Endodermal cell (in vitro differentiated cells): ENCODE results near the gene IRF7. TPM values are rescaled to one million over a fixed set of nuclear protein-coding genes. Genes with fewer than 3 reads are reported as not detected.

Experiments
- DNase-seq: peaks from one replicate; pipeline ENCODE4 v3.0.0-alpha.2; 2017
- H3K27ac ChIP-seq: 2 replicates; pipeline ENCODE4 v1.5.1; 2013; ENCODE audit warnings: mild to moderate bottlenecking, low read depth, low read length, moderate library complexity
- H3K27me3 ChIP-seq: 2 replicates; pipeline ENCODE4 v1.6.1; 2013; ENCODE audit warnings: mild to moderate bottlenecking, low read length, moderate library complexity; ENCODE audit not compliant: insufficient read depth, control insufficient read depth, poor library complexity, severe bottlenecking
- H3K36me3 ChIP-seq: 2 replicates; pipeline ENCODE4 v1.7.0; 2013; ENCODE audit warnings: mild to moderate bottlenecking, low read length, moderate library complexity; ENCODE audit not compliant: control insufficient read depth, insufficient read depth
- H3K4me1 ChIP-seq: one replicate; pipeline ENCODE4 v1.7.0; 2013; ENCODE audit warnings: low read length; ENCODE audit not compliant: control insufficient read depth, insufficient read depth
- H3K4me3 ChIP-seq: 2 replicates; pipeline ENCODE4 v1.5.1; 2013; ENCODE audit warnings: mild to moderate bottlenecking, low read length, moderate library complexity
- H3K9ac ChIP-seq: 2 replicates; pipeline ENCODE4 v1.6.1; 2013; ENCODE audit warnings: mild to moderate bottlenecking, low read length, moderate library complexity; ENCODE audit not compliant: poor library complexity, severe bottlenecking; ENCODE audit errors: extremely low read depth
- H3K9me3 ChIP-seq: 2 replicates; pipeline ENCODE4 v1.6.1; 2013; ENCODE audit warnings: mild to moderate bottlenecking, low read length, moderate library complexity; ENCODE audit not compliant: control insufficient read depth
- H3K27ac Mint-ChIP-seq: 2 replicates; pipeline ENCODE4 v1.8.0; 2020; ENCODE audit warnings: mixed read lengths
- H3K27me3 Mint-ChIP-seq: 2 replicates; pipeline ENCODE4 v1.8.0; 2021; ENCODE audit warnings: mild to moderate bottlenecking, mixed read lengths; ENCODE audit not compliant: insufficient read depth
- H3K36me3 Mint-ChIP-seq: 2 replicates; pipeline ENCODE4 v1.8.0; 2020; ENCODE audit warnings: low read depth, mixed read lengths
- H3K4me1 Mint-ChIP-seq: 2 replicates; pipeline ENCODE4 v1.8.0; 2020; ENCODE audit warnings: mixed read lengths
- H3K4me3 Mint-ChIP-seq: 2 replicates; pipeline ENCODE4 v1.8.0; 2020; ENCODE audit warnings: mild to moderate bottlenecking, moderate library complexity, mixed read lengths
- H3K9me3 Mint-ChIP-seq: 2 replicates; pipeline ENCODE4 v1.8.0; 2020; ENCODE audit warnings: mild to moderate bottlenecking, mixed read lengths
- WGBS, 2 experiments: methylation state at CpG; one replicate each; pipeline versions ENCODE4 v1.1.5 to v1.1.7; 2013; ENCODE audit warnings: missing lambda C conversion rate in 2 of 2, mixed read lengths in 1 of 2; ENCODE audit not compliant: insufficient coverage in 1 of 2, insufficient read length in 1 of 2; 5-methylcytosine and 5-hydroxymethylcytosine counted together
- total RNA-seq, 2 donors: library from RNA; stranded (reverse); fragmentation: NEBNext Ultra II Directional in 1 of 2; extraction: Animal tissue kit (Norgen Biotek cat#: 25700) in 1 of 2; gene quantifications; 2 replicates in 1 of 2; 3 replicates in 1 of 2; pipeline ENCODE4 v1.2.1, GENCODE V29; 2021
- TF ChIP-seq, protein P1 (sequence below): fragments of 200-600 bp; sonication (generic); conservative IDR thresholded peaks from 2 replicates; pipeline ENCODE4 v1.5.0; 2021; ENCODE audit warnings: antibody characterized with exemption, mild to moderate bottlenecking

Gene IRF7
- total RNA-seq, 2 donors from 2014 or later, result 9.3 to 16.8 TPM

DNA sequence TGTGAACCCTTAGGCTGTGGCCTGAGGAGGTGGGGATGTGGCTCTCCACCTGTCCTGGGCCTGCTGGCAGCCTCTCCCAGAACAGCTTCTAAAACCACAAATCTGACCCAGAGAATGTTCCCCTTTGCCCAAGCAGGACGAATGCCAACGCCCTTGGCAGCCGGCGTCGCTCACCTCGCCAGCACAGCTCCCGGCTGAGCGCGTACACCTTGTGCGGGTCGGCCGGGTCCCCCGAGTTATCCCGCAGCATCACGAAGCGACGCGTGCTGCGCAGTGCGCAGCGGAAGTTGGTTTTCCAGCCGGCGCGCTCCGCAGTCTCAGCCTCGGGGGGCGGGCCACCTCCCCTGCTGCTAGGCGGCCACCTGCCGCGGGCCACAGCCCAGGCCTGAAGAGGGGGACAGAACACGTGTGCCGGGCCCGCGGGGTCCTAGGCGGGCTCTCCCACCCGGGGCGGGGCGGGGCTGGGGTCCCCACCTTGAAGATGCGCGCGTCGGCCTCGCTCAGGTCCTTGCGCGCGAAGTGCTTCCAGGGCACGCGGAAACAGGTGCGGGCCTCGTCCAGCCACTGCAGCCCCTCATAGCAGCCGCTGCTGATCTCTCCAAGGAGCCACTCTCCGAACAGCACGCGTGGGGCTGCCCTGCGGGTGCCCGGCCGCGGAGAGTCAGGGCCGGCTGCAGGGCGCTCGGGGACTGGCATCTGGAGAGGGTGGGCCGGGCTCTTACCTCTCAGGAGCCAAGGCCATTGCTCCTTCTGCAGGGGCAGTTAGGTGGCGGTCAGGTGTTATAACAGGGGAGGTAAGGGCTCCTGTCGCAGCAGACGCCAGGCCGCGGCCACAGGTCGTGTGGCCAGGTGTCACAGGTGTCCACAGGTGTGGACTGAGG is 887 bp downstream of the IRF7 start:
- H3K4me1 Mint-ChIP-seq, result no peaks in the 10 kb centered on the region
- H3K36me3 Mint-ChIP-seq, result peaks cover 11% of the 10 kb centered on the region
- H3K4me1 ChIP-seq, result no peaks in the 10 kb centered on the region
- TF ChIP-seq, protein P1, sequence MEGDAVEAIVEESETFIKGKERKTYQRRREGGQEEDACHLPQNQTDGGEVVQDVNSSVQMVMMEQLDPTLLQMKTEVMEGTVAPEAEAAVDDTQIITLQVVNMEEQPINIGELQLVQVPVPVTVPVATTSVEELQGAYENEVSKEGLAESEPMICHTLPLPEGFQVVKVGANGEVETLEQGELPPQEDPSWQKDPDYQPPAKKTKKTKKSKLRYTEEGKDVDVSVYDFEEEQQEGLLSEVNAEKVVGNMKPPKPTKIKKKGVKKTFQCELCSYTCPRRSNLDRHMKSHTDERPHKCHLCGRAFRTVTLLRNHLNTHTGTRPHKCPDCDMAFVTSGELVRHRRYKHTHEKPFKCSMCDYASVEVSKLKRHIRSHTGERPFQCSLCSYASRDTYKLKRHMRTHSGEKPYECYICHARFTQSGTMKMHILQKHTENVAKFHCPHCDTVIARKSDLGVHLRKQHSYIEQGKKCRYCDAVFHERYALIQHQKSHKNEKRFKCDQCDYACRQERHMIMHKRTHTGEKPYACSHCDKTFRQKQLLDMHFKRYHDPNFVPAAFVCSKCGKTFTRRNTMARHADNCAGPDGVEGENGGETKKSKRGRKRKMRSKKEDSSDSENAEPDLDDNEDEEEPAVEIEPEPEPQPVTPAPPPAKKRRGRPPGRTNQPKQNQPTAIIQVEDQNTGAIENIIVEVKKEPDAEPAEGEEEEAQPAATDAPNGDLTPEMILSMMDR, result no peak
- WGBS, 2 experiments, result 89 to 93% methylated on average over 32 to 68 of the region's 68 CpGs
- peak overlapping the region; percentile 66 for H3K9ac ChIP-seq
- peak overlapping the region; percentile 95 for H3K27ac Mint-ChIP-seq
- no peaks in the 10 kb centered on the region for H3K9me3 Mint-ChIP-seq
- no peak overlapping the region for H3K27ac ChIP-seq
- H3K4me3 Mint-ChIP-seq, result peak overlapping the region; percentile 69
- peaks cover 31% of the 10 kb centered on the region for H3K36me3 ChIP-seq
- H3K9me3 ChIP-seq, result no peaks in the 10 kb centered on the region
- H3K27me3 ChIP-seq, result no peaks in the 10 kb centered on the region
- no peak for DNase-seq
- peak overlapping the region; percentile 80 for H3K4me3 ChIP-seq
- H3K27me3 Mint-ChIP-seq, result no peaks in the 10 kb centered on the region

DNA sequence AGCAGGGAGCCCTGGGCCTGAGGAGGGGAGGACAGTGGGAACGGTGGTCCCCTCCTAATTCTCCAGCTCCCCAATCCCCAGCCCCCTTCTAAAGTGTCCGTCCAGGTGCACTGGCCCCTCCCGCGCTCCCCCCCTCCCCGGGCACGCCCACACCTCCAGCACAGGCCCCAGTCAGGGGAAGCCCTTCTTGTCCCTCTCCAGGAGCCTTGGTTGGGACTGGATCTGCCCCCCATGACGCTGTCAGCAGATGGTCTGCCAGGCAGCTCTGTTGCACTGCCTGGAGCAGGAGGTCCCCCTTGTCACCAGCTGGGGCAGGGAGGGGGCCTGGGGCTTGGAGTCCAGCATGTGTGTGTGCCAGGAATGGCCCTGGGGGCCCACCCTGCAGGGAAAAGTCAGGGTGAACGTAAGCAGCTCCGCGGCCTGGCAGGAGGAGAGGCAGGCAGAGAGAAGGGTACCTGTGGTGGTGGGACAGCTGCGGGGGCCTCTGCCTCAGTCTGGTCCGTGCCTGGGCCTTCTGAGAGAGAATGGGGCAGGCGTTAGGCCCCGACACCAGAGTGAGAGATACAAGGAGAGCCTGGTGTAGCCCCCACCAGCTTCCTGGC is 1.6 kb downstream of the IRF7 start:
- TF ChIP-seq, protein P1, result no peak
- Histone ChIP-seq H3K9ac (no peak overlapping the region), H3K4me1 (no peaks in the 10 kb centered on the region), H3K27ac (no peak overlapping the region), H3K36me3 (peaks cover 31% of the 10 kb centered on the region), H3K4me3 (no peak overlapping the region), H3K27me3 (no peaks in the 10 kb centered on the region), H3K9me3 (no peaks in the 10 kb centered on the region)
- H3K27ac Mint-ChIP-seq, result peak overlapping the region; percentile 74
- H3K9me3 Mint-ChIP-seq, result no peaks in the 10 kb centered on the region
- peaks cover 13% of the 10 kb centered on the region for H3K36me3 Mint-ChIP-seq
- no peak for DNase-seq
- H3K27me3 Mint-ChIP-seq, result no peaks in the 10 kb centered on the region
- H3K4me1 Mint-ChIP-seq, result no peaks in the 10 kb centered on the region
- WGBS, 2 experiments, result 81 to 87% methylated on average over 7 to 14 of the region's 14 CpGs
- peak overlapping the region; percentile 42 for H3K4me3 Mint-ChIP-seq

DNA sequence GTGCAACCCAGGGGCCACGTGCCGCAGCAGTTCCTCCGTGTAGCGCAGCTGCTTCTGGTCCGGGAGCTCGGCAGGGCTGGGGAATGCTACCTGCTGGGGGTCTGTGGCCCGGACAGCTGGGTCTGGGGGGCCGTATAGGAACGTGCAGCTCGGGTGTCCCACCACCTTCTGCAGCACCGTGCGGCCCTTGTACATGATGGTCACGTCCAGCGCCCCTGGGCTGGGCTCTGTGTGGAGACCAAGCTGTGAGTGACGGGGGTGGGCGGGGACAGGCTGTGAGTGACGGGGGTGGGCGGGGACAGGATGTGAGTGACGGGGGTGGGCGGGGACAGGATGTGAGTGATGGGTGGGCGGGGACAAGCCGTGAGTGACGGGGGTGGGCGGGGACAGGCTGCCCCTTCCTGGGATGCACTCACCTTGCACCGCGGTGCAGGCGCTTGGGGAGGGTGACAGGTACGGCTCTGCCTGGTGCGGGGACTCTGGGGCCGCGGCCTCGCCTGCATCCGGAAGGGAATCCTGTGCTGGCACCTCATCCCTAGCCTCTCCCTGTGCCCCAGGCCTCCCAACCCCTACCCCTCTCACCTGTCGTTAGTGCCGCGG is 2.3 kb downstream of the IRF7 start:
- H3K4me1 ChIP-seq, result no peaks in the 10 kb centered on the region
- no peak overlapping the region for H3K9ac ChIP-seq
- Mint-ChIP-seq H3K27me3 (no peaks in the 10 kb centered on the region), H3K27ac (peak overlapping the region; percentile 79), H3K9me3 (no peaks in the 10 kb centered on the region), H3K36me3 (peaks cover 16% of the 10 kb centered on the region), H3K4me3 (no peak overlapping the region), H3K4me1 (no peaks in the 10 kb centered on the region)
- H3K36me3 ChIP-seq, result peaks cover 35% of the 10 kb centered on the region
- 42 to 51% methylated on average over 14 to 31 of the region's 36 CpGs for WGBS, 2 experiments
- peak; percentile 96 for DNase-seq
- H3K27ac ChIP-seq, result no peak overlapping the region
- TF ChIP-seq, protein P1, result no peak
- no peak overlapping the region for H3K4me3 ChIP-seq
- H3K9me3 ChIP-seq, result no peaks in the 10 kb centered on the region
- H3K27me3 ChIP-seq, result no peaks in the 10 kb centered on the region
